ENCODE data around the gene FILIP1. TPM values are rescaled to one million over a fixed set of nuclear protein-coding genes. Genes with fewer than 3 reads are reported as not detected.

The FILIP1 gene
- total RNA-seq, 3 donors from 2014 or later (not counting 1 experiment from before 2014, with no cell fraction given), result not detected

- H3K4me1 ChIP-seq (ENCODE audit: control insufficient read depth, insufficient read depth, low read length), result peaks cover 9% of the 10 kb centered on the region
- H3K4me3 Mint-ChIP-seq, result no peak overlapping the region
- no peaks in the 10 kb centered on the region for H3K27me3 Mint-ChIP-seq (ENCODE audit: low read depth in 2 of 2)
- H3K4me1 Mint-ChIP-seq, result peaks cover 28 to 29% of the 10 kb centered on the region in 2 donors
- peak overlapping the region; percentile 89 for H3K27ac ChIP-seq (ENCODE audit: low read length)
- no peaks in the 10 kb centered on the region for H3K9me3 ChIP-seq (ENCODE audit: control insufficient read depth, insufficient read depth, low read length)
- no peaks in the 10 kb centered on the region for H3K9me3 Mint-ChIP-seq
- peak overlapping the region; percentile 94 for H3K4me3 ChIP-seq (ENCODE audit: low read length)
- DNase-seq, result peak in 1 of 2 donors; percentile 47
- under 1% methylated on average over 28 of the region's 36 CpGs for WGBS (ENCODE audit: insufficient coverage)
- H3K36me3 ChIP-seq (ENCODE audit: control insufficient read depth, insufficient read depth, low read length), result no peaks in the 10 kb centered on the region
- peak; percentile 1 to 27 (median 4) for ATAC-seq
- intact Hi-C loops (cut with micrococcal nuclease), result loop anchor here (1.0 to 2.0 kb wide), 4 partner anchors 15 to 1629 kb away; partner anchors contain the start of gene COX7A2
- H3K27me3 ChIP-seq (ENCODE audit: control insufficient read depth, insufficient read depth, low read length), result no peaks in the 10 kb centered on the region
- H3K27ac Mint-ChIP-seq, result no peak overlapping the region
- TF ChIP-seq CTCF (IDR thresholded peaks at IDR 0.05), result no peak
- H3K36me3 Mint-ChIP-seq, result no peaks in the 10 kb centered on the region
These were observed 209.5 kb downstream of the FILIP1 start for GRCh38 chr6:75283907-75284631.

GRCh38 chr6:75282706-75283105 is 210.9 kb downstream of the FILIP1 start:
- Histone ChIP-seq H3K4me3 (ENCODE audit: low read length) (no peak overlapping the region), H3K36me3 (ENCODE audit: control insufficient read depth, insufficient read depth, low read length) (no peaks in the 10 kb centered on the region), H3K9me3 (ENCODE audit: control insufficient read depth, insufficient read depth, low read length) (no peaks in the 10 kb centered on the region), H3K27ac (ENCODE audit: low read length) (no peak overlapping the region), H3K27me3 (ENCODE audit: control insufficient read depth, insufficient read depth, low read length) (no peaks in the 10 kb centered on the region), H3K4me1 (ENCODE audit: control insufficient read depth, insufficient read depth, low read length) (peaks cover 9% of the 10 kb centered on the region)
- H3K36me3 Mint-ChIP-seq, result no peaks in the 10 kb centered on the region
- DNase-seq, result no peak
- 93% methylated on average over 2 of the region's 2 CpGs for WGBS (ENCODE audit: insufficient coverage)
- H3K4me1 Mint-ChIP-seq, result peaks cover 38% of the 10 kb centered on the region in 2 donors
- H3K27ac Mint-ChIP-seq, result no peak overlapping the region
- TF ChIP-seq CTCF (IDR thresholded peaks at IDR 0.05), result no peak
- intact Hi-C loops (cut with micrococcal nuclease), result no loop called here
- H3K4me3 Mint-ChIP-seq, result no peak overlapping the region
- H3K27me3 Mint-ChIP-seq (ENCODE audit: low read depth in 2 of 2), result no peaks in the 10 kb centered on the region
- H3K9me3 Mint-ChIP-seq, result no peaks in the 10 kb centered on the region
- ATAC-seq, result no peak

GRCh38 chr6:75281653-75282052 is 211.9 kb downstream of the FILIP1 start:
- H3K36me3 Mint-ChIP-seq, result no peaks in the 10 kb centered on the region
- no peak overlapping the region for H3K4me3 ChIP-seq (ENCODE audit: low read length)
- peak overlapping the region; percentile 18 for H3K4me3 Mint-ChIP-seq
- H3K9me3 ChIP-seq (ENCODE audit: control insufficient read depth, insufficient read depth, low read length), result no peaks in the 10 kb centered on the region
- no peaks in the 10 kb centered on the region for H3K27me3 ChIP-seq (ENCODE audit: control insufficient read depth, insufficient read depth, low read length)
- H3K4me1 Mint-ChIP-seq, result peaks cover 38 to 39% of the 10 kb centered on the region in 2 donors
- no peaks in the 10 kb centered on the region for H3K9me3 Mint-ChIP-seq
- ATAC-seq (no peak), DNase-seq (peak in 1 of 2 donors; percentile 49)
- intact Hi-C loops (cut with micrococcal nuclease), result no loop called here
- H3K4me1 ChIP-seq (ENCODE audit: control insufficient read depth, insufficient read depth, low read length), result peaks cover 9% of the 10 kb centered on the region
- H3K27ac Mint-ChIP-seq, result peak overlapping the region in 1 of 2 donors; percentile 61
- no peaks in the 10 kb centered on the region for H3K27me3 Mint-ChIP-seq (ENCODE audit: low read depth in 2 of 2)
- H3K27ac ChIP-seq (ENCODE audit: low read length), result no peak overlapping the region
- no peaks in the 10 kb centered on the region for H3K36me3 ChIP-seq (ENCODE audit: control insufficient read depth, insufficient read depth, low read length)
- no peak for TF ChIP-seq CTCF (IDR thresholded peaks at IDR 0.05)
